Mucosa of stomach (tissue), 1 donor: ENCODE measurements around the gene MCC.

Source experiments
- H3K27me3 ChIP-seq: one replicate; pipeline ENCODE4 v1.7.0; 2013; ENCODE audit warnings: mild to moderate bottlenecking, low read length; ENCODE audit not compliant: control insufficient read depth, insufficient read depth
- H3K36me3 ChIP-seq: one replicate; pipeline ENCODE4 v1.7.0; 2013; ENCODE audit warnings: low read length; ENCODE audit not compliant: control insufficient read depth, insufficient read depth
- H3K4me1 ChIP-seq: one replicate; pipeline ENCODE4 v1.7.0; 2013; ENCODE audit warnings: mild to moderate bottlenecking, low read length; ENCODE audit not compliant: control insufficient read depth, insufficient read depth
- H3K4me3 ChIP-seq: one replicate; pipeline ENCODE4 v1.7.0; 2013; ENCODE audit warnings: low read length
- H3K9ac ChIP-seq: one replicate; pipeline ENCODE4 v1.7.0; 2013; ENCODE audit warnings: mild to moderate bottlenecking, low read length, moderate library complexity
- H3K9me3 ChIP-seq: one replicate; pipeline ENCODE4 v1.7.0; 2013; ENCODE audit warnings: mild to moderate bottlenecking, low read length, moderate library complexity; ENCODE audit not compliant: control insufficient read depth
- donor health status: Pancreatic carcinoma.

The MCC gene

GRCh38 chr5:113162208-113162607 is 326.0 kb downstream of the MCC start:
- no peak overlapping the region for H3K9ac ChIP-seq
- H3K27me3 ChIP-seq: no peaks in the 10 kb centered on the region
- peaks cover 21% of the 10 kb centered on the region for H3K4me1 ChIP-seq
- no peaks in the 10 kb centered on the region for H3K36me3 ChIP-seq
- H3K9me3 ChIP-seq: no peaks in the 10 kb centered on the region
- H3K4me3 ChIP-seq: no peak overlapping the region

DNA sequence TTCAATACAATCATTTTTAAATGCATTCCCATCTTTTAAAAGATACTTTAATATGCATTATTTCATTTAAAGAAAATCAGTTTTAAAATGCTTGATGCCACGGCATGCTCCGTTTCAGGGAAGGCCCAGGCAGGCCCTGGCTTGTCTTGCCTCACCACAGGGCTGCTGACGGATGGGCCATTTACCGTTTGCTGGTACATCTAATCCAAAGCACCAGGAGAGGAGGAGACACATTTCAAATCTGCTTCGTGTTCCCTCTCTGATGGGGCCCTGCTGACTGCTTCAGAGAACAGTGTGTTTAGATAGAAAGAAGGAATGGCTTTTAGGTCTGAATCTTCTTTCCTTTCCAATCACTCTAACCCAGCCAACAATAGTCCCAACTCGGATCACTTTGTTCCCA is 326.4 kb downstream of the MCC start:
- Histone ChIP-seq H3K9ac (no peak overlapping the region), H3K4me3 (no peak overlapping the region), H3K9me3 (no peaks in the 10 kb centered on the region), H3K27me3 (no peaks in the 10 kb centered on the region), H3K36me3 (no peaks in the 10 kb centered on the region), H3K4me1 (peaks cover 21% of the 10 kb centered on the region)

GRCh38 chr5:113157886-113158285 is 330.4 kb downstream of the MCC start:
- Histone ChIP-seq H3K9me3 (no peaks in the 10 kb centered on the region), H3K36me3 (no peaks in the 10 kb centered on the region), H3K27me3 (no peaks in the 10 kb centered on the region), H3K9ac (no peak overlapping the region), H3K4me1 (peaks cover 6% of the 10 kb centered on the region), H3K4me3 (no peak overlapping the region)

- no peak overlapping the region for H3K4me3 ChIP-seq
- H3K27me3 ChIP-seq: no peaks in the 10 kb centered on the region
- no peaks in the 10 kb centered on the region for H3K36me3 ChIP-seq
- H3K9me3 ChIP-seq: no peaks in the 10 kb centered on the region
- no peak overlapping the region for H3K9ac ChIP-seq
- H3K4me1 ChIP-seq: no peaks in the 10 kb centered on the region
Observed at GRCh38 chr5:113156271-113156877, 331.9 kb downstream of the MCC start.

GRCh38 chr5:113153512-113154097 is 334.6 kb downstream of the MCC start:
- Histone ChIP-seq H3K4me1 (no peaks in the 10 kb centered on the region), H3K36me3 (no peaks in the 10 kb centered on the region), H3K9me3 (no peaks in the 10 kb centered on the region), H3K9ac (no peak overlapping the region), H3K27me3 (no peaks in the 10 kb centered on the region), H3K4me3 (no peak overlapping the region)

GRCh38 chr5:113152380-113152740 is 335.9 kb downstream of the MCC start:
- Histone ChIP-seq H3K27me3 (no peaks in the 10 kb centered on the region), H3K9ac (no peak overlapping the region), H3K36me3 (no peaks in the 10 kb centered on the region)

DNA sequence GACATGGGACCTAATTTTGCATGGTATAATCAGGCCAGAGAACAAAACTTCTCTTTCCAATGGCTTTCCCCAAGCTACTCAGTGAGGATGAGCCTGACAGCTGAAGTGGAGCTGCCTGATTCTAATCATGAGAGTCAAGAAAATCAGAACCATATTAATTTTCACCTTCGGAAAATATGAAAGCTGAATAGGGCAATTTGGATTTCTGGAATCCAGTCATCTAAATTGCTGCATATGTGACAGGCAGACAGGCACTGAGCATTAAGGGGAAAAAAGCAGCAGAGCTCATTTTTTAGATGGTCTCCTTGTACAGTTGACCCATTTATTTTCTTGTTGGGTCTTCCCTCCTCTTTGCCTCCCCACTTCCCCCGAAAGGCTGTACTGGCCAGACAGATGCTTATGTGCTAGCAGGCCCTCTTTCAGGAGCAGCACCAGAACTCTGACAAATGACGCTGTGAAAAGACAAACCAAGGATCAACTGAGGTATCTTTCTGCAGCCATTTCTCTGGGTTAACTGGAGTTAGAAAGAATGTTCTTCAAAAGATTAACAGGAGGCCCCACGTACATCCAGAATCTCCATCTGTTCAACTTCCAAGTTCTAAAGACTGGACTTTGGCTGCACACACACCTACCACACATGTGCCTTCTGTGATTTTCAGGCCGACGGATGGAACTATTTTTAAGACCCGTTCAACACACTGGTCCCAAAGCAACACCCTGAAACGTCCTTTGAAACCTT is 336.4 kb downstream of the MCC start:
- H3K9me3 ChIP-seq: no peaks in the 10 kb centered on the region
- H3K27me3 ChIP-seq: no peaks in the 10 kb centered on the region
- H3K4me3 ChIP-seq: no peak overlapping the region
- H3K36me3 ChIP-seq: no peaks in the 10 kb centered on the region
- no peaks in the 10 kb centered on the region for H3K4me1 ChIP-seq
- H3K9ac ChIP-seq: no peak overlapping the region

More at GRCh38 chr5:113152380-113152740, 335.9 kb downstream of the MCC start:
- no peaks in the 10 kb centered on the region for H3K9me3 ChIP-seq
- H3K4me3 ChIP-seq: no peak overlapping the region
- H3K4me1 ChIP-seq: no peaks in the 10 kb centered on the region

- H3K36me3 ChIP-seq: no peaks in the 10 kb centered on the region
- H3K27me3 ChIP-seq: no peaks in the 10 kb centered on the region
- H3K4me3 ChIP-seq: no peak overlapping the region
- H3K9me3 ChIP-seq: no peaks in the 10 kb centered on the region
- H3K4me1 ChIP-seq: no peaks in the 10 kb centered on the region
- H3K9ac ChIP-seq: no peak overlapping the region
Observed at GRCh38 chr5:113150821-113151220, 337.4 kb downstream of the MCC start.

- H3K4me3 ChIP-seq: no peak overlapping the region
- no peaks in the 10 kb centered on the region for H3K36me3 ChIP-seq
- H3K4me1 ChIP-seq: no peaks in the 10 kb centered on the region
- H3K9me3 ChIP-seq: no peaks in the 10 kb centered on the region
- H3K27me3 ChIP-seq: no peaks in the 10 kb centered on the region
- H3K9ac ChIP-seq: no peak overlapping the region
Observed at GRCh38 chr5:113150221-113150620, 338.0 kb downstream of the MCC start.

DNA sequence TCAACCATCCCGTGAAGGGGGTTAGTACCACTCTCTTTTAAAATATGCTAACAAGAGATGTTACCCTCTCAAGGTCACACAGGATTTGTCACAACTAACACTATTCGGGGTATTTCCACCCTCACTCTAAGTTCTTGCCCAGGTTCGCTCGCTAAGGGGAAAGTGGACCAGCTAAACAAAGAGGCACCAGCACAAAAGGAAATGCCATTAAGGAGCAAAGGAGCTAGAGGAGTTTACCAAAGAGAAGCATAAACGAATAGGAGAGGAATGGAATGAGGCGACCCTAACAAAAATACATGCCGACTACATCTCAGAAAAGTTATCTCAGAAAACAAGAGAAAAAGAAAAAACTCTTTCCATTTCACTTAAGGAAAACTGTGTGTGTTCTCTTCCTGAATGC is 340.7 kb downstream of the MCC start:
- no peak overlapping the region for H3K9ac ChIP-seq
- no peaks in the 10 kb centered on the region for H3K9me3 ChIP-seq
- H3K4me3 ChIP-seq: no peak overlapping the region
- no peaks in the 10 kb centered on the region for H3K36me3 ChIP-seq
- H3K4me1 ChIP-seq: no peaks in the 10 kb centered on the region
- H3K27me3 ChIP-seq: no peaks in the 10 kb centered on the region

DNA sequence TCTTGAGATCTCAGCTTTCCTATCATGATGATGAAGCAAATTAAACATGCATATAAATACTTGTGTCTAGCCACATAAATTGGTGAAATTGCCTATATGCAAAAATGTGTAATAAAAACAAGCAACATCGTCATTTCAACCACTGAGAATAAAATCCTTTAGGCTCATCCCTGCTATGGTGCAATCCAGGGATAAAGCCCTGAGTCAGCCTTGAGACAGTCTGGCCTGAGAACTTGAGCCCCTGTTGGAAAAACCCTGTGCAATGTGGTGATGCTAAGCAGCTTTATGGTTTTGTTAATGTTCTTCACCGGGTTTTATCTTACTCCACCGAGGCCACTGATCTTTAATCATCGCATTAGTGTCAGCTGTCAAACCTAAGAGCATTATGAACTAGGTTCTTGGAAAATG is 341.1 kb downstream of the MCC start:
- Histone ChIP-seq H3K4me1 (no peaks in the 10 kb centered on the region), H3K9me3 (no peaks in the 10 kb centered on the region), H3K4me3 (no peak overlapping the region), H3K9ac (no peak overlapping the region), H3K27me3 (no peaks in the 10 kb centered on the region), H3K36me3 (no peaks in the 10 kb centered on the region)

DNA sequence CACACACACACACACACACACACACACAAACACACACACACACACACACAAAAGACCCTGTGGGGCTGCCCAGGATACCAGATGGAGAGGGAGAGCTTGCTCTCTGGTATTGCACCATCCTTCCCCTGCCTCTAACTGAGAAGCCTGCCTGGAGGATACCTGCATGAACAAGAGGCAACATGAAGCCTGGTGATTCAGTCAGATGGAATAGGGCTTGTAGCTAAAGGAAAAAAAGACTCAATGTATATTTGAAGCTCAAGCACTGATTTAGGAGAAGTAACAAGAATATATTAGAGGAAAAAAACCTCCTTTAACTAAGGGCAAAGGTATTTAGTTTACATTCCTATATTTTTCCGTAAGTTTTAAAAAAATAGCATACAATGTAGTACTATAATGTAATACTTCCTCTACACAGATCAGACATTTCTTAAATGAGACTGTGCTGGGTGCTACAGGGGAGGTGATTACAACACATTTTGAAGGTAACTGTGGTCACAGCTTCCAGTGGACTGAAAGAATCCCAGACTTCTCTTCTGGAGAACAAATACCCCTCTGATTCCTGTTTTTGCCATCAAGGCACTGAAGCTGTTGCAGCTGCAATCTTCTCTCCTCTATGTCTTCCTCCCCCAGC is 342.4 kb downstream of the MCC start:
- H3K4me3 ChIP-seq: no peak overlapping the region
- H3K36me3 ChIP-seq: no peaks in the 10 kb centered on the region
- no peaks in the 10 kb centered on the region for H3K27me3 ChIP-seq
- H3K4me1 ChIP-seq: no peaks in the 10 kb centered on the region
- no peak overlapping the region for H3K9ac ChIP-seq
- no peaks in the 10 kb centered on the region for H3K9me3 ChIP-seq
